Fibroblast of skin of right quadriceps (primary cell): ENCODE measurements around the gene DLD.
"Not testable (repeated sequence)": the region's sequence is repeated elsewhere in the genome, so short reads cannot be mapped to it uniquely, and the experiment has no call there.

ENCODE experiments used
- DNase-seq: peaks from one replicate; pipeline ENCODE4 v3.0.0-alpha.2; 2013

The DLD gene, protein sequence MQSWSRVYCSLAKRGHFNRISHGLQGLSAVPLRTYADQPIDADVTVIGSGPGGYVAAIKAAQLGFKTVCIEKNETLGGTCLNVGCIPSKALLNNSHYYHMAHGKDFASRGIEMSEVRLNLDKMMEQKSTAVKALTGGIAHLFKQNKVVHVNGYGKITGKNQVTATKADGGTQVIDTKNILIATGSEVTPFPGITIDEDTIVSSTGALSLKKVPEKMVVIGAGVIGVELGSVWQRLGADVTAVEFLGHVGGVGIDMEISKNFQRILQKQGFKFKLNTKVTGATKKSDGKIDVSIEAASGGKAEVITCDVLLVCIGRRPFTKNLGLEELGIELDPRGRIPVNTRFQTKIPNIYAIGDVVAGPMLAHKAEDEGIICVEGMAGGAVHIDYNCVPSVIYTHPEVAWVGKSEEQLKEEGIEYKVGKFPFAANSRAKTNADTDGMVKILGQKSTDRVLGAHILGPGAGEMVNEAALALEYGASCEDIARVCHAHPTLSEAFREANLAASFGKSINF

GRCh38 chr7:107890962-107891635, at the start of gene DLD:
TSS of gene DLD (plus strand) at chr7:107891183. CDS start at chr7:107891251, 68 bp downstream.
- DNase-seq = peak; percentile 89

DNA sequence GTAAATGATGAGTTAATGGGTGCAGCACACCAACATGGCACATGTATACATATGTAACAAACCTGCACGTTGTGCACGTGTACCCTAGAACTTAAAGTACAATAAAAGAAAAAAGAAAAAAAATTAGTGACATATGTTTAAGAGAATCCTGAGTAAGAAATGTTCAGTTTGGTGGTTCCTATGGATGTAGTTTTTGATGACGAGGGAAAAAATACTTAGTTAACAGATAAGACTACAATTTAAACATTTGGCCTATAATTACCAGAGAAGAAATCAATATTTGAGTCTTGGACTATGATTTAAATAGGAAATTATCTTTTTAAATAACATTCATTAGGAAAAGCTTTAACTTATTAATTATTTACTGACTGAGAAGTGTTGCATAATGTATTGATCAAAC, 48.8 kb upstream of the DLD start:
- DNase-seq = no peak

- no peak for DNase-seq
These were observed 47.8 kb upstream of the DLD start for GRCh38 chr7:107843184-107843583.

- DNase-seq = no peak
These were observed 44.7 kb upstream of the DLD start for GRCh38 chr7:107846324-107846723.

DNA sequence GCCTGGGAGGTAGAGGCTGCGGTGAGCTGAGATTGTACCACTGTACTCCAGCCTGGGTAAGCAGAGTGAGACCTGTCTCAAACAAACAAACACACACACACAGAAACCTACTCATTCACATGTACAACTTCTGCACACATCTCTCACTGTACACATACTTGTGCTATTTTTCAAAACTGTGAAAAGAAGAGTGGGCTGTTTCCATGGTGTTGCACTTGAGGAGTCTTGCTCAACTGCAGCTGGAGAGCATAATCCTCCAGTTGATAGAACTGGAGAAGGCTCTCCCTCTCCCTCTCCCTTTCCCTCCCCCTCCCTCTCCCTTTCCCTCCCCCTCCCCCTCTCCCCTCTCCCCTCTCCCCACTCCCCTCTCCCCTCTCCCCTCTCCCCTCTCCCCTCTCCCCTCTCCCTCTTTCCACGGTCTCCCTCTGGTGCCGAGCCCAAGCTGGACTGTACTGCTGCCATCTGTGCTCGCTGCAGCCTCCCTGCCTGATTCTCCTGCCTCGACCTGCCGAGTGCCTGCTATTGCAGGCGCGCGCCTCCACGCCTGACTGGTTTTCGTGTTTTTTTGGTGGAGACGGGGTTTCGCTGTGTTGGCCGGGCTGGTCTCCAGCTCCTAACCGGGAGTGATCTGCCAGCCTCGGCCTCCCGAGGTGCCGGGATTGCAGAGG, 43.7 kb upstream of the DLD start:
- DNase-seq = no peak

DNA sequence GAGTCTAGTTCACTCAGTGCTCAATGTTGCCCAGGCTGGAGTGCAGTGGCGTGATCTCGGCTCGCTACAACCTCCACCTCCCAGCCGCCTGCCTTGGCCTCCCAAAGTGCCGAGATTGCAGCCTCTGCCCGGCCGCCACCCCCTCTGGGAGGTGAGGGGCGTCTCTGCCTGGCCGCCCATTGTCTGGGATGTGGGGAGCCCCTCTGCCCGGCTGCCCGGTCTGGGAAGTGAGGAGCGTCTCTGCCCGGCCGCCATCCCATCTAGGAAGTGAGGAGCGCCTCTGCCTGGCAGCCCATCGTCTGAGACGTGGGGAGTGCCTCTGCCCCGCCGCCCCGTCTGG, 43.2 kb upstream of the DLD start:
- not testable (repeated sequence) for DNase-seq

GRCh38 chr7:107848211-107848610, 42.8 kb upstream of the DLD start:
- DNase-seq = not testable (repeated sequence)

DNA sequence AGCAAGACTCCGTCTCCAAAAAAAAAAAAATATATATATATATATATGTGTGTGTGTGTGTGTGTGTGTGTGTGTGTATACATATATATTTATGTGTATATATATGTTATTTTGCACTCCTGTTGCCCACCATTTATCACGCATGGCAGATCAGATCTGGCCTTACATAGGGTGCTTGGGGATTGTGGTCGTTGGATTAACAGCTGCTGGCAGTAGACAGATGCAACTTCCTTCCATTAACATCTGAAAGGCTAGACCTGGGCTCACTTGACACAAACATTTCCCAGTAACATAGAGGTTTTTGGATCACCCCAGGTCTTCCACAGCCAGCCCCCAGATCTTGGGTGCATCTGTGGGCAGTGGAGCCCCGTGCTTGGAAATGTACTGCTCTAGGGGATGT, 40.8 kb upstream of the DLD start:
- DNase-seq = no peak

DNA sequence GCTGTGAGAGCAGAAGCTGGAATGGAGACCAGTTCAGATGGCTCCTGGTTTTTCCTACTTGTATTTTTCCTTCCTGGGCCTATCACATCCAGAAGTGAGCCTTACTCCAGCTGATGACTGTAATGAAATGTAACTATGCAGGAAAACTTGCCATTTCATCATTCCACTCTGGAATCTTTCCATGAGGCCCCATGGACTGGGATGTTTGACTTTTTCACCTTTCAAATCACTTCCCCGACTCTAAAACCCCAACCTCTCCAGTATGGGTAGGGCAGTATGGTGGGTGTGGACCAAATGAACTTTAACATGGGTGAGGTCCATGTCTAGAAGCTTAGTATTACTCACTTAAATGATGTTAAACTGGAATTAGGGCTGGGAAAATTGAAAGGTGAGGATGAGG, 40.3 kb upstream of the DLD start:
- no peak for DNase-seq

DNA sequence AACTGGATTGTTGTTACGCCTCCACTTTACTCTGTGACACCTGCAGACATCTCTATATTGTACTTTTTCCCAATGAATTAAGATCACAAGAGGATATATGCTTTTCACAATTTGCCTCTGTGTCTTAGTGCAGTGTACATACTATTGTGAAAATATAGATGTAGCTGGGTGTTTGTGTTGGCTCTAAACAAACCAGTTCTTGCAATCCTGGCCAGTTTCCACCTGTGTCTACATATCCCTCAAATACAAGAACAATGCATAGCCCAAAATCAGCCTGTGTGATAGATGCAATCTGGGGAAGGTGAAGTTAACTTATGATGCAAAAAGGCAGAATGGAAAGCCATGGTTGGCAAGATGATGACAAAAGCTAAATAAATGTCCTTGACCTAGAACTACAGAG, 36.5 kb upstream of the DLD start:
- DNase-seq = no peak

DNA sequence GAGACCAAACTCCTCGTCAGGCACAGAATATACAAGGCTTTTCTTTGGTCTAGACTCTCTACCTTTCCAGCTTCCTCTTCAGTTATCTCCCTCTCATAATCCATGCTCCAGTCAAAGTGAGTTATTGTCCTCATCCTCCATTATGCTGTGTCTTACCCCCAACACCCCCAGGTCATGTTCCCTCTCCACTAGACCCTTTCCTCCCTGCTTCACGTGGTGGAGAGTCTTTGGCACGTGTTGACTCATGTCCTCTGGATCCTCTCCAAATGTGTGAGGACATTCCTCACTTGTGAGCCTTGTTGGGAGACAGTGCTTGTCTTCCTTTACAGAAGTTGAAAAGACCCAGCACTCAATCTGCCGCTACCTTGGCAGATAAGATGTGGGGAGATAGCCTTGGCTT, 36.0 kb upstream of the DLD start:
- DNase-seq = peak; percentile 48

- no peak for DNase-seq
These were observed 34.0 kb upstream of the DLD start for GRCh38 chr7:107856806-107857540.

DNA sequence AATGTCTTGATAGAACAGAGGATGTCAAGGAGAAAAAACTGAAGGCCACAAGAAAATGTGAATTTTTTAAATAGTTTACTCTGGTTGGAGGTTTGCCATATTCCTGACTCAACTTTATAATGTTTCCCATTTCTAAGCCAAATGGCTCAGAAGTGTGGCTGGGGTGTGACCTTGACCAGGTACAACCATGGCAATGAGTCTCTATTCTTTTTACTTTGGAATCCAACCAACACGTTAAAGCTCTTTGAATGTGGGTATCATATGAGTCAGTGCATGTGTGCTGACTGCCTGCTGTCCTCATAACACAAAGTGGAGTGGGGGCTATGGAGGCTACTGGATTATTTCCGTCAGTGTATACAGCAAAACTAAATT, 33.5 kb upstream of the DLD start:
- peak; percentile 54 for DNase-seq

GRCh38 chr7:107858280-107858679, 32.7 kb upstream of the DLD start:
- no peak for DNase-seq

DNA sequence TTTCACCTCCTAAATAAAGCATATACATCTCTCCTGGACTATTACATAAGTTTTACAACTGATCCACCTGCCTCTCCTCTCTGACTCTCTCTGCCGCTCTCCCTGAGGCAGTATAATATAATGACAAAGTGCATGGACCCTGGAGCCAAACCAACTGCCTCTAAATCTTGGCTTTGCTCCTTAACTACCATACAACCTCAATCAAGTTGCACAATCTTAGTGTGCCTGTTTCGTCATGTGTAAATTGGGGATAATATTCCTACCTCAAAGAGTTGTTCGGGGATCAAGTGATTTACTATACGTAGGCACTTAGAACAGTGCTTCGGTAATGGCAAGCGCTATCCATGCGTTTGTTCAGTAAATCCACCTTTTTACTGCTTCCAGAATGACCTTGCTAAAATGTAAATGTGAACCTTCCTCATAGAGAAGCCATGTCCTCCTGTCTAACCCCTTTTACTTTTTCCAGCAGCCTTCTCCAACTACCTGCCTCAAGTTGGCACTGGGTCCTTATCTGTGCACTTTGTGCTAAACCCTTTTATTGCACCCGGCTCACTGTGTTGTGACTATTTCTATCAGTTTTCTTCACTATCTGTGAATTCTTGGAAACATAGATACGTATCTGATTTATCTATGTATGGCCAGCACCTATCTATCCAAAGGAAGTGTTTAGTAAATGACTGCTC, 30.6 kb upstream of the DLD start:
- no peak for DNase-seq

GRCh38 chr7:107860981-107861652, 29.9 kb upstream of the DLD start:
- peak; percentile 13 for DNase-seq

DNA sequence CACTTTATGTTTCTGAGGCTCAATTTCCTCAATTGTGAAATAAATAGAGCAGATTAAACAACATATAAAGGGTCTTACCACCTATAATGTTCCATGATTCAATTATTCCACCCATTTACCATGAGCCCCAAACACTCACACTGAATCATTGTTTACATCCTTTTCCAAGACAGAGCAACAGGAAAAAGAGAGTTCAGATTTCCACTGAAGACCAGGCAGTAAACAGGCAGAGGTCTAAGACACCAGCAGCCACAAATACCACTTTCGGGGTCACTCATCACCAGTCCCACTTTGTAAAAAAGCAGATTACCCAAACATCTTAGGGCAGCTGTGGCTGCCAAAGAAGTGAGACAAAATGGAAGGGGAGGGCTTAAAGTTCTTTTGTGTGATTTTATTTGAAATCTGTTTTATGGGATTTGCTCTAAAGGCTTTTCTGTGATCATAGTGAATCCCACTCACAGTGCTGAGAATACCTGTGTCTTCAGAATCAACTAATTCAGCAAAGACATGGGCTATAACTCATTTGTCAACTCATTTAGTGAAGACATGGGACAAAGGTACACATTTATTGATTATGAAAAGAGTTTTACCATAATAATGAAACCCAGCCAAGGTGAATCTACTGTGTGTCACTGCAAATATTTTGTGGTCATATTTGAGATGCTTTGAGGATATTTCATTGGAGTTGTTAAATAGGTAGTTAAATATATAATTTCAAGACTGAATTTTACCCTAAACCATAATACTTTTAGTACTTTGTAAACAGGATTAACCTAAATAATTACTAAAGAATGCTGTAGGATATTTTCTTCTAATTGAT, 24.8 kb upstream of the DLD start:
- no peak for DNase-seq

DNA sequence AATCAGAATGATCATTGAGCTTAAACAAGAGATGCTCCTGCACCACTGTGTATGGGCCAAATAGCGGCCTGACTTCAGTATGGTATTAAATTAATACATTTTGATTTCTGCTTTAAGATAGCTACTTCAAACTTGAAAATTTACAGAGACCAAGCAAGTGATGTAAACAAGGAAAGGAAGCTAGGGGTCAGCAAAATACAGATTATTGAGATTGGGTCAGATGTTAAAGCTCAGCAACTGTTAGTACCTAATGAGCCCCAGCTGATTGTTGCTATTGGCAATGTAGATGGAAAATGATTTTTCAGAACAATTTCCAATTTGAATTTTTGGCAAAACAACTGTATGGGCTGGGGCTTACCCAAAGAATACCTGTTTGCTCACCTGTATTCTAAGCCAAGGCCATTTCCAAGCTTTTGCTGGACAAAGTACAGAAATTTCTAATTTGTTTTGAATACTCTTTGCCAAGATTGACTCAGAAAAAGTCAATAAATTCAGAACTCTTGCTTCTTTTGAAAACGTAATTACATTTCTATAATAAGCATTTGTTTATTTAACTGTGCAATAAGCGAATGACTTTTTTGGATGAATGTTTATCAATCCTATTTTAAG, 23.0 kb upstream of the DLD start:
- no peak for DNase-seq

DNA sequence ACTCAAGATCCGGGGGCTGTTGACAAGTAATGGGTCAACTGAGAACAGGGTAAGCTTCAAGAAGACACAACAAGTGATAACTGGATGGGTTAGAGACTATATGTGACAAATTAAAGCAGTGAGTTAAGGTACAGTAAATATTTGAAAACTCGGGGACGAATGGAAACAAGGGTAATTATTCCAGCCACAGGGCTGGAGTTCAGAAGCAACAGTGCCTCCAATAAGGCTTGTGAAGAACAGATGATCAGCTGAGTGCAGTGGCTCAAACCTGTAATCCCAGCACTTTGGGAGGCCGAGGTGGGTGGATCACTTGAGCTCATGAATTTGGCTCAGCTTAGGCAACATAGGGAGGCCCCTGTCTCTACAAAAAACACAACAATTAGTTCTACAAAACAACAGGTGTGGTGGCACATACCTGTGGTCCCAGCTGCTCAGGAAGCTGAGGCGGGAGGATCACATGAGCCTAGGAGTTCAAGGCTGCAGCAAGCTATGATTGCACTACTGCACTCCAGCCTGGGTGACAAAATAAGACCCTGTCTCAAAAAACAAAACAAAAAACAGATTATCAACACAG, 20.5 kb upstream of the DLD start:
- no peak for DNase-seq

DNA sequence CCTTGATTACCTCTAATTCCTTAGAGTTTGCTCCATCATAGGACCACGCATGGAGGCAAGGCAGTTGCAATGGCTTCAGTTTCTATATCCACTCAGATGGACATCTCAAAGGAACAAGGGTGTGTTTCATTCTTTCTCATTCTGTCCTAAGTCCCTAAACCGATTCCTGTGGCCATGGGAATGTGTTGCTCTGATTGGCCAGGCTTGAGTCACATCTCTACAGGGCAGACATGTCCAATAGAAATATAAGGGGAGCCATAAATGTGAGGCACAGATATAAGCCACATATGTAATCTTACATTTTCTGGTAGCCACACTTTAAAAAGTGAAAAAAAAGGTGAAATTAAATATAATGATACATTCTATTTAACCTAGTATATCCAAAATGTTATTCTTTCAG, 16.9 kb upstream of the DLD start:
- no peak for DNase-seq
